HCT116 (cell line): Measurements from ENCODE around the gene TBXA2R. TPM values are rescaled to one million over a fixed set of nuclear protein-coding genes. Genes with fewer than 3 reads are reported as not detected.

Experiments used
- ATAC-seq: fragments of 200-7000 bp; cut with Tn5 transposase; 2 replicates; pipeline ENCODE4 v1.9.1; 2020; ENCODE audit warnings: mild to moderate bottlenecking, moderate library complexity
- BruUV-seq: library from RNA; stranded (reverse); fragments of 400-500 nt; replicated peaks from 2 replicates; lab custom pipeline; 2021; lab: Mats Ljungman, UMichigan
- CTCF ChIA-PET: fragments of 300-600 bp; sonication (Branson Sonifier 250); formaldehyde crosslinking; loops from one replicate; lab custom pipeline; 2021; ENCODE audit warnings: antibody characterized with exemption; lab: Charles Lee
- POLR2A ChIA-PET: fragments of 300-600, 350-600 bp; sonication (Branson Sonifier 250); formaldehyde crosslinking; loops from one replicate; lab custom pipeline; 2021; ENCODE audit warnings: antibody characterized with exemption; lab: Charles Lee
- RAD21 ChIA-PET, 2 experiments: fragments of 300-600 bp; sonication (Branson Sonifier 250); formaldehyde crosslinking; loops; one replicate each; lab custom pipeline; 2023; ENCODE audit warnings: low total read pairs in 2 of 2; ENCODE audit not compliant: uncharacterized antibody in 2 of 2, unreplicated experiment in 2 of 2, low non-redundant PET in 1 of 2; lab: Charles Lee
- DNase-seq: peaks from one replicate; pipeline ENCODE4 v3.0.0-alpha.2; 2010; ENCODE audit warnings: low read depth, low spot score
- H2AFZ ChIP-seq: fragments of 200-600 bp; shearing (Covaris generic), sonication (generic); 2 replicates; pipeline ENCODE4 v1.6.1; 2017; ENCODE audit warnings: low read depth, mixed run types, mixed read lengths, antibody characterized with exemption, low read length; ENCODE audit not compliant: poor library complexity, severe bottlenecking
- H3K27ac ChIP-seq: 2 replicates; pipeline ENCODE4 v1.5.1; 2012; ENCODE audit warnings: low read depth, low read length
- H3K27me3 ChIP-seq: fragments of 200-600 bp; sonication (generic); 2 replicates; pipeline ENCODE4 v1.6.1; 2016; ENCODE audit warnings: mixed run types, low read length, mixed read lengths; ENCODE audit not compliant: insufficient read depth
- H3K36me3 ChIP-seq, 2 experiments: fragments of 200-500 bp in 1 of 2; fragments of 200-600 bp in 1 of 2; sonication (Bioruptor generic) in 1 of 2; sonication (generic) in 1 of 2; 2 replicates each; pipeline versions ENCODE4 v1.5.1 to v1.6.1; 2014 to 2016; ENCODE audit warnings: low read length in 2 of 2, inconsistent platforms in 1 of 2, mixed read lengths in 1 of 2, mixed run types in 1 of 2; ENCODE audit not compliant: insufficient read depth in 2 of 2, control insufficient read depth in 1 of 2
- H3K4me1 ChIP-seq, 2 experiments: fragments of 200-600 bp in 1 of 2; sonication (generic) in 1 of 2; 2 replicates each; pipeline versions ENCODE4 v1.5.1 to v1.6.1; 2012 to 2017; ENCODE audit warnings: low read length in 2 of 2, inconsistent platforms in 1 of 2, mild to moderate bottlenecking in 1 of 2, mixed read lengths in 1 of 2, mixed run types in 1 of 2, moderate library complexity in 1 of 2; ENCODE audit not compliant: insufficient read depth in 2 of 2, control insufficient read depth in 1 of 2
- H3K4me2 ChIP-seq: fragments of 200-600 bp; sonication (generic); 2 replicates; pipeline ENCODE4 v1.6.1; 2017; ENCODE audit warnings: mixed run types, low read length, mixed read lengths
- H3K4me3 ChIP-seq, 2 experiments: fragments of 200-600 bp in 1 of 2; sonication (generic) in 1 of 2; replicated peaks in 1 of 2; 2 replicates each; pipeline ENCODE4 v1.5.1; 2011 to 2016; ENCODE audit warnings: low read length in 2 of 2, control low read depth in 1 of 2, low read depth in 1 of 2, mild to moderate bottlenecking in 1 of 2, mixed read lengths in 1 of 2, mixed run types in 1 of 2
- H3K79me2 ChIP-seq: fragments of 200-600 bp; sonication (generic); 2 replicates; pipeline ENCODE4 v1.6.1; 2017; ENCODE audit warnings: mild to moderate bottlenecking, mixed run types, low read length, moderate library complexity, mixed read lengths; ENCODE audit not compliant: insufficient read depth
- H3K9ac ChIP-seq: fragments of 200-600 bp; sonication (generic); 2 replicates; pipeline ENCODE4 v1.6.1; 2016; ENCODE audit warnings: low read length, mixed read lengths
- H3K9me2 ChIP-seq: fragments of 200-600 bp; sonication (generic), shearing (Covaris generic); 2 replicates; pipeline ENCODE4 v1.6.1; 2017; ENCODE audit warnings: mixed run types, mild to moderate bottlenecking, moderate library complexity; ENCODE audit not compliant: insufficient read depth
- H3K9me3 ChIP-seq, 2 experiments: fragments of 200-500 bp in 1 of 2; fragments of 200-600 bp in 1 of 2; sonication (Bioruptor generic) in 1 of 2; sonication (generic) in 1 of 2; 2 replicates each; pipeline ENCODE4 v1.6.1; 2014 to 2017; ENCODE audit warnings: low read length in 2 of 2, mixed read lengths in 2 of 2, inconsistent platforms in 1 of 2, low read depth in 1 of 2, mild to moderate bottlenecking in 1 of 2, mixed run types in 1 of 2, moderate library complexity in 1 of 2; ENCODE audit not compliant: control insufficient read depth in 1 of 2, insufficient read depth in 1 of 2
- H4K20me1 ChIP-seq: fragments of 200-600 bp; sonication (generic), shearing (Covaris generic); 2 replicates; pipeline ENCODE4 v1.6.1; 2017; ENCODE audit warnings: mixed run types, mild to moderate bottlenecking, moderate library complexity; ENCODE audit not compliant: insufficient read depth
- CBX3 ChIP-seq: IDR thresholded peaks from 2 replicates; pipeline ENCODE4 v1.6.1; 2012; ENCODE audit warnings: low read depth
- CEBPB ChIP-seq: IDR thresholded peaks from 2 replicates; pipeline ENCODE4 v1.6.1; 2012; ENCODE audit warnings: low read depth
- ELF1 ChIP-seq: IDR thresholded peaks from 2 replicates; pipeline ENCODE4 v1.6.1; 2012; ENCODE audit warnings: low read depth, borderline replicate concordance
- FOSL1 ChIP-seq: IDR thresholded peaks from 2 replicates; pipeline ENCODE4 v1.6.1; 2012; ENCODE audit warnings: low read depth
- POLR2A ChIP-seq: IDR thresholded peaks from 2 replicates; pipeline ENCODE4 v1.7.0; 2011; ENCODE audit warnings: borderline replicate concordance; ENCODE audit not compliant: insufficient read depth, insufficient read length; ENCODE audit errors: extremely low read depth
- REST ChIP-seq: IDR thresholded peaks from 2 replicates; pipeline ENCODE4 v1.6.1; 2012; ENCODE audit warnings: low read depth
- SIN3A ChIP-seq: IDR thresholded peaks from 2 replicates; pipeline ENCODE4 v1.6.1; 2012; ENCODE audit warnings: low read depth
- TCF7L2 ChIP-seq: IDR thresholded peaks from 2 replicates; pipeline ENCODE4 v1.7.0; 2011; ENCODE audit warnings: borderline replicate concordance, inconsistent platforms; ENCODE audit not compliant: insufficient read depth, insufficient read length; ENCODE audit errors: extremely low read depth
- ZNF274 ChIP-seq: fragments of 200-500 bp; sonication (Bioruptor generic); IDR thresholded peaks from 2 replicates; pipeline ENCODE4 v1.6.1; 2014; ENCODE audit warnings: mild to moderate bottlenecking, low read depth, low read length, inconsistent platforms
- intact Hi-C: fragments of 100-400 bp; cut with micrococcal nuclease; formaldehyde crosslinking; loops from 2 replicates; pipeline ENCODE4 v1.10.0; 2022
- total RNA-seq: library from RNA; stranded (reverse); gene quantifications from one replicate; pipeline ENCODE4 v1.2.1, GENCODE V29; 2021; ENCODE audit not compliant: unreplicated experiment
- TF ChIP-seq, protein P1 (sequence below), 3 experiments: fragments of 200-600 bp in 1 of 3; sonication (generic) in 1 of 3; IDR thresholded peaks in 2 of 3; conservative IDR thresholded peaks in 1 of 3; 2 replicates each; pipeline ENCODE4 v1.5.1; 2012 to 2017; ENCODE audit warnings: low read depth in 2 of 3, low read length in 2 of 3, antibody characterized with exemption in 1 of 3, borderline replicate concordance in 1 of 3, control low read depth in 1 of 3, mild to moderate bottlenecking in 1 of 3, mixed read lengths in 1 of 3, mixed run types in 1 of 3, moderate library complexity in 1 of 3; ENCODE audit not compliant: insufficient read depth in 1 of 3

TBXA2R gene
- total RNA-seq, 1 experiment from 2014 or later: 2.3 TPM

DNA sequence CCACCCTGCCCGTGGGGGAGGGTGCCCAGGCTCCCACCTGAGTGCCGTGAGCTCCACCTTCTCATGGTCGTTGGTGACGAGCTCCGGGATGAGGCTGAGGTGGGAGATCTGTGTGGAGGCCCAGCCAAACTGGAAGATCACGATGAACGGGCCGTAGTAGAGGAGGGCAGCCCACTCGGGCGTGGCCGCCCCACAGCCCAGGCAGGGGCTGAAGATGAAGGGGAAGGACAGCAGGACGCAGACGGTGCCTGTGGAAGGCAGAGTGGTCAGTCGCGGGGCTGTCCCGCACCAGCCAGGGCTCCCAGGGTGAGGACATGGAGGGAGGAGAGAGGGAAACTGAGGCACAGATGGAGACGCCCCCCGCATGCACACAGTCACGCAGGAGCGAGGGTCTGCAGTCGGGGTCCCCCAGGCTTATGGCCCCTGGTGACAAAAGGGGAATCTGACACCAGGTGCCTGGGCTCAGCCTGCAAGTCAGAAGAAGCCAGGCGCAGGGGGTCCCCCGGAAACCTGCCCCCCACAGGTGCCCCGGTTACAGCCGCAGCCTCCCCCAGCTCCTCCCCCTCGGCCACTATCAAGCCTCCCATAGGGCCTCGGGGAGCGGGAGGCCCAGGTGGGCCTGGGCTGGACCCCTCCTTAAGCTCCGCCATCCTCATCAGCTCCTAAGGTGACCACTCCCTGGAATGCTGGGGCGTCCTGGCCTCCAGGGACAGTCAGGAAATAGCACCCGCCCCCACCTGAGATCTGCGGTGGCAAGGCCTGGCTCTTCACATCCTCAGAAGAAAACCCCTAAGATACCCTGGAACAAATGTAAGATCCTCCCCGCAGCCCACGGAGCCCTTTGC, 55.5 kb downstream of the TBXA2R start:
- Histone ChIP-seq H3K4me3 (no peak overlapping the region), H4K20me1 (peaks cover 3% of the 10 kb centered on the region; the same call in 1 of the 2 replicates), H2AFZ (no peak overlapping the region), H3K9me2 (no peaks in the 10 kb centered on the region), H3K9ac (no peak overlapping the region), H3K4me2 (no peak overlapping the region), H3K4me1 (peaks cover 8 to 28% of the 10 kb centered on the region in 2 experiments), H3K27me3 (no peaks in the 10 kb centered on the region), H3K36me3 (peaks cover 2 to 18% of the 10 kb centered on the region in 2 experiments; a peak in 3 of 4 replicates), H3K9me3 (no peaks in the 10 kb centered on the region), H3K27ac (no peak overlapping the region; the same call in 1 of the 2 replicates), H3K79me2 (peaks cover 71% of the 10 kb centered on the region)
- intact Hi-C loops: no loop called here
- DNase-seq (no peak), ATAC-seq (no peak)
- CTCF ChIA-PET: no interaction called here
- BruUV-seq: no TSS peak
- RAD21 ChIA-PET: no interaction called here
- POLR2A ChIA-PET: no interaction called here
- TF ChIP-seq REST (no peak), CBX3 (no peak), SIN3A (no peak), ELF1 (no peak), CEBPB (no peak), FOSL1 (no peak), TCF7L2 (no peak), ZNF274 (no peak), POLR2A (no peak)
- TF ChIP-seq, protein P1, sequence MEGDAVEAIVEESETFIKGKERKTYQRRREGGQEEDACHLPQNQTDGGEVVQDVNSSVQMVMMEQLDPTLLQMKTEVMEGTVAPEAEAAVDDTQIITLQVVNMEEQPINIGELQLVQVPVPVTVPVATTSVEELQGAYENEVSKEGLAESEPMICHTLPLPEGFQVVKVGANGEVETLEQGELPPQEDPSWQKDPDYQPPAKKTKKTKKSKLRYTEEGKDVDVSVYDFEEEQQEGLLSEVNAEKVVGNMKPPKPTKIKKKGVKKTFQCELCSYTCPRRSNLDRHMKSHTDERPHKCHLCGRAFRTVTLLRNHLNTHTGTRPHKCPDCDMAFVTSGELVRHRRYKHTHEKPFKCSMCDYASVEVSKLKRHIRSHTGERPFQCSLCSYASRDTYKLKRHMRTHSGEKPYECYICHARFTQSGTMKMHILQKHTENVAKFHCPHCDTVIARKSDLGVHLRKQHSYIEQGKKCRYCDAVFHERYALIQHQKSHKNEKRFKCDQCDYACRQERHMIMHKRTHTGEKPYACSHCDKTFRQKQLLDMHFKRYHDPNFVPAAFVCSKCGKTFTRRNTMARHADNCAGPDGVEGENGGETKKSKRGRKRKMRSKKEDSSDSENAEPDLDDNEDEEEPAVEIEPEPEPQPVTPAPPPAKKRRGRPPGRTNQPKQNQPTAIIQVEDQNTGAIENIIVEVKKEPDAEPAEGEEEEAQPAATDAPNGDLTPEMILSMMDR (IDR thresholded peaks at IDR 0.05 in 2 of 3, conservative IDR thresholded peaks at IDR 0.05 in 1 of 3; ENCODE audit: borderline replicate concordance in 1 of 3, insufficient read depth in 1 of 3, low read depth in 2 of 3, low read length in 2 of 3): no peak
